ENCODE results near the gene ROR2. TPM values are rescaled to one million over a fixed set of nuclear protein-coding genes. Genes with fewer than 3 reads are reported as not detected.

Gene ROR2
- total and polyA plus RNA-seq, 2 experiments from 2014 or later: 7.1 to 12.9 TPM

GRCh38 chr9:91813176-91813795, 136.7 kb downstream of the ROR2 start:
- Histone ChIP-seq H3K36me3 (ENCODE audit: low read depth) (no peaks in the 10 kb centered on the region), H3K9ac (no peak overlapping the region), H3K4me2 (ENCODE audit: unreplicated experiment) (no peak overlapping the region), H3K27me3 (replicated peaks; ENCODE audit: insufficient read depth) (no peaks in the 10 kb centered on the region), H3K9me3 (ENCODE audit: low read depth) (no peaks in the 10 kb centered on the region), H3K27ac (no peak overlapping the region), H3K4me1 (ENCODE audit: insufficient read depth) (peaks cover 25% of the 10 kb centered on the region), H3K4me3 (no peak overlapping the region), H4K20me1 (ENCODE audit: insufficient read depth) (no peaks in the 10 kb centered on the region), H3K79me2 (ENCODE audit: insufficient read depth) (no peaks in the 10 kb centered on the region), H3K9me2 (ENCODE audit: insufficient read depth) (no peaks in the 10 kb centered on the region), H3F3A (ENCODE audit: insufficient read depth) (peaks cover 10% of the 10 kb centered on the region; the same call in 1 of the 2 replicates), H2AFZ (no peak overlapping the region)
- DNase-seq: no peak
- WGBS, 2 experiments (ENCODE audit: low coverage in 1 of 2, low lambda C conversion rate in 2 of 2, missing lambda C conversion rate in 2 of 2): 92 to 94% methylated on average over 11 of the region's 11 CpGs
- TF ChIP-seq EZH2phosphoT487 (IDR thresholded peaks at IDR 0.05; ENCODE audit: insufficient read depth, low read depth): no peak
- in situ Hi-C loops (cut with MboI): no loop called here

GRCh38 chr9:91812191-91812590, 137.8 kb downstream of the ROR2 start:
- no peak for TF ChIP-seq EZH2phosphoT487 (IDR thresholded peaks at IDR 0.05; ENCODE audit: insufficient read depth, low read depth)
- no peak for TF ChIP-seq EZH2 (IDR thresholded peaks at IDR 0.05; ENCODE audit: insufficient read depth, poor library complexity, severe bottlenecking)
- Histone ChIP-seq H3K4me3 (no peak overlapping the region), H3K27ac (no peak overlapping the region), H3F3A (ENCODE audit: insufficient read depth) (peaks cover 6% of the 10 kb centered on the region; the same call in 1 of the 2 replicates), H3K4me1 (ENCODE audit: insufficient read depth) (peaks cover 15% of the 10 kb centered on the region), H3K36me3 (ENCODE audit: low read depth) (no peaks in the 10 kb centered on the region), H3K27me3 (replicated peaks; ENCODE audit: insufficient read depth) (no peaks in the 10 kb centered on the region), H3K9me3 (ENCODE audit: low read depth) (no peaks in the 10 kb centered on the region), H3K79me2 (ENCODE audit: insufficient read depth) (no peaks in the 10 kb centered on the region), H3K9ac (no peak overlapping the region), H3K4me2 (ENCODE audit: unreplicated experiment) (no peak overlapping the region), H2AFZ (no peak overlapping the region), H4K20me1 (ENCODE audit: insufficient read depth) (no peaks in the 10 kb centered on the region), H3K9me2 (ENCODE audit: insufficient read depth) (no peaks in the 10 kb centered on the region)
- WGBS, 2 experiments (ENCODE audit: low coverage in 1 of 2, low lambda C conversion rate in 2 of 2, missing lambda C conversion rate in 2 of 2): 86 to 94% methylated on average over 10 to 14 of the region's 14 CpGs
- in situ Hi-C loops (cut with MboI): no loop called here
- DNase-seq: no peak

- Histone ChIP-seq H2AFZ (no peak overlapping the region), H3K79me2 (ENCODE audit: insufficient read depth) (no peaks in the 10 kb centered on the region), H3K4me1 (ENCODE audit: insufficient read depth) (peaks cover 14% of the 10 kb centered on the region), H3F3A (ENCODE audit: insufficient read depth) (peaks cover 6% of the 10 kb centered on the region; the same call in 1 of the 2 replicates), H3K4me2 (ENCODE audit: unreplicated experiment) (no peak overlapping the region), H3K27ac (no peak overlapping the region), H4K20me1 (ENCODE audit: insufficient read depth) (no peaks in the 10 kb centered on the region), H3K9me3 (ENCODE audit: low read depth) (no peaks in the 10 kb centered on the region), H3K9me2 (ENCODE audit: insufficient read depth) (no peaks in the 10 kb centered on the region), H3K4me3 (no peak overlapping the region), H3K9ac (no peak overlapping the region), H3K36me3 (ENCODE audit: low read depth) (no peaks in the 10 kb centered on the region), H3K27me3 (replicated peaks; ENCODE audit: insufficient read depth) (no peaks in the 10 kb centered on the region)
- WGBS, 2 experiments (ENCODE audit: low coverage in 1 of 2, low lambda C conversion rate in 2 of 2, missing lambda C conversion rate in 2 of 2): 95 to 97% methylated on average over 19 of the region's 19 CpGs
- TF ChIP-seq EZH2 (IDR thresholded peaks at IDR 0.05; ENCODE audit: insufficient read depth, poor library complexity, severe bottlenecking) (no peak), EZH2phosphoT487 (IDR thresholded peaks at IDR 0.05; ENCODE audit: insufficient read depth, low read depth) (no peak)
- no peak for DNase-seq
- in situ Hi-C loops (cut with MboI): no loop called here
Measured at GRCh38 chr9:91811024-91811909, 138.8 kb downstream of the ROR2 start.

- no peak overlapping the region for H3K9ac ChIP-seq
- no peaks in the 10 kb centered on the region for H3K36me3 ChIP-seq (ENCODE audit: low read depth)
- peaks cover 14% of the 10 kb centered on the region for H3K4me1 ChIP-seq (ENCODE audit: insufficient read depth)
- in situ Hi-C loops (cut with MboI): no loop called here
- no peaks in the 10 kb centered on the region for H4K20me1 ChIP-seq (ENCODE audit: insufficient read depth)
- whole genome bisulfite sequencing, 2 experiments (ENCODE audit: low coverage in 1 of 2, low lambda C conversion rate in 2 of 2, missing lambda C conversion rate in 2 of 2): 95 to 96% methylated on average over 26 of the region's 26 CpGs
- H3K9me2 ChIP-seq (ENCODE audit: insufficient read depth): no peaks in the 10 kb centered on the region
- no peak overlapping the region for H3K4me3 ChIP-seq
- no peaks in the 10 kb centered on the region for H3K9me3 ChIP-seq (ENCODE audit: low read depth)
- peaks cover 3% of the 10 kb centered on the region; the same call in 1 of the 2 replicates for H3K79me2 ChIP-seq (ENCODE audit: insufficient read depth)
- no peak for DNase-seq
- H3K27ac ChIP-seq: no peak overlapping the region
- TF ChIP-seq EZH2phosphoT487 (IDR thresholded peaks at IDR 0.05; ENCODE audit: insufficient read depth, low read depth): no peak
- TF ChIP-seq EZH2 (IDR thresholded peaks at IDR 0.05; ENCODE audit: insufficient read depth, poor library complexity, severe bottlenecking): no peak
- H3K27me3 ChIP-seq (replicated peaks; ENCODE audit: insufficient read depth): no peaks in the 10 kb centered on the region
- H3K4me2 ChIP-seq (ENCODE audit: unreplicated experiment): peak overlapping the region; percentile 75
- no peak overlapping the region for H2AFZ ChIP-seq
- H3F3A ChIP-seq (ENCODE audit: insufficient read depth): peaks cover 6% of the 10 kb centered on the region; the same call in 1 of the 2 replicates
Measured at GRCh38 chr9:91810286-91810905, 139.6 kb downstream of the ROR2 start.

Measured in GM23248 (cell line).